B cell (primary cell): Measurements from ENCODE around the gene TLK1.

Experiments used
- EZH2 ChIP-seq: IDR thresholded peaks from 2 replicates; pipeline ENCODE4 v1.6.1; 2012; ENCODE audit warnings: borderline replicate concordance, low read depth, mild to moderate bottlenecking, moderate library complexity, low read length; ENCODE audit not compliant: insufficient read depth, poor library complexity, severe bottlenecking
- TF ChIP-seq, protein P1 (sequence below): fragments of 200-600 bp; IDR thresholded peaks from one replicate; pipeline ENCODE4 v1.8.0; 2022; ENCODE audit warnings: antibody characterized with exemption, mild to moderate bottlenecking

DNA sequence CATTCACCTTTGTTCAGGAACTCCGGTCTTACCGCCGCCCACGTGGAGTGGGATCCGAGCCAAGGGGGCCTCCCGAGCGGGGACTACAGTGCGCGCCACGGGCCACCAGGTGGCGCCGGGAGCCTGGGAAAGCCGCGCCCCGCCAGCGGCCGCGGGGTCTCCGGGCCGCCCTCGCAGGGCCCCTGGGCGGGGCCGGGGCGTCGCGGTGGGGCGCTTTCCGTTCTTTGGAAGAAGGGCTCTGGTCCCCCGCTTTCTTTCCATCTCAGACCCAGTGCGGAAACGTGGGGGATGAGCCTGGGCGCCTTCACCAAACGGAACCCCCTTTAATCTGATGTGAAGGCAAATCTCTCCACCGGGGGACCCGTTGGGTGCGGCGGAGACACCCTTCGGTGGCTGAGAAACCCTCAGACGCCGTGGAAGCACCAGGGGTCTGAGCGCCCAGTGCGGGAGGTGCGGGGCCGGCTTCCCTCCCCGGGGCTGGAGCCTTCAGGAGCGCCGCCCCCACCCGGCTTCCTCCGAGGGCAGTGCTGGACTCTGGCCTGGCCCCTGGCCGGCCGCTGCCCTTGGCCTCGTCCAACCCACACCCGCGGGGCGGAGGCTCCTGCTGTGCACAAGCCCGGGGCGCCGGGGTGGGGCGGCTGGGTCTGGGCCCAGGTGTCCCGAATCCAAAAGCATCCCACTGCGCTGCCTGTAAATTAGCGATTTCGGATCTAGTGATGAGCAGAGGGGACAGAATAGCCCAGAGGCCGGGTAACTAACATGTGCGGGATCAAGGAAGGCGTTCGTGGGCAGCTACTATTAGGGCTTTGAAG lies 187.0 kb downstream of the TLK1 start:
- TF ChIP-seq, protein P1, sequence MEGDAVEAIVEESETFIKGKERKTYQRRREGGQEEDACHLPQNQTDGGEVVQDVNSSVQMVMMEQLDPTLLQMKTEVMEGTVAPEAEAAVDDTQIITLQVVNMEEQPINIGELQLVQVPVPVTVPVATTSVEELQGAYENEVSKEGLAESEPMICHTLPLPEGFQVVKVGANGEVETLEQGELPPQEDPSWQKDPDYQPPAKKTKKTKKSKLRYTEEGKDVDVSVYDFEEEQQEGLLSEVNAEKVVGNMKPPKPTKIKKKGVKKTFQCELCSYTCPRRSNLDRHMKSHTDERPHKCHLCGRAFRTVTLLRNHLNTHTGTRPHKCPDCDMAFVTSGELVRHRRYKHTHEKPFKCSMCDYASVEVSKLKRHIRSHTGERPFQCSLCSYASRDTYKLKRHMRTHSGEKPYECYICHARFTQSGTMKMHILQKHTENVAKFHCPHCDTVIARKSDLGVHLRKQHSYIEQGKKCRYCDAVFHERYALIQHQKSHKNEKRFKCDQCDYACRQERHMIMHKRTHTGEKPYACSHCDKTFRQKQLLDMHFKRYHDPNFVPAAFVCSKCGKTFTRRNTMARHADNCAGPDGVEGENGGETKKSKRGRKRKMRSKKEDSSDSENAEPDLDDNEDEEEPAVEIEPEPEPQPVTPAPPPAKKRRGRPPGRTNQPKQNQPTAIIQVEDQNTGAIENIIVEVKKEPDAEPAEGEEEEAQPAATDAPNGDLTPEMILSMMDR: peak; percentile 94
- TF ChIP-seq EZH2: no peak
